Cardiac fibroblast (primary cell): ENCODE results near the gene RARS1.

Experiments
- DNase-seq, 2 donors: peaks; one replicate each; pipeline versions ENCODE4 v3.0.0 to v3.0.0-alpha.2; 2010; ENCODE audit warnings: low read depth in 2 of 2
- H3K4me3 ChIP-seq, 2 donors: replicated peaks in 1 of 2; 1 replicate in 1 of 2; 2 replicates in 1 of 2; pipeline ENCODE4 v1.5.1; 2011; ENCODE audit warnings: low read depth in 2 of 2, low read length in 2 of 2, mild to moderate bottlenecking in 2 of 2, moderate library complexity in 1 of 2
- CTCF ChIP-seq: IDR thresholded peaks from one replicate; pipeline ENCODE4 v1.5.1; 2011; ENCODE audit warnings: low read depth, mild to moderate bottlenecking, low read length, inconsistent platforms

RARS1 gene

GRCh38 chr5:168552146-168552545 is 65.9 kb downstream of the RARS1 start:
- DNase-seq = peak; percentile 95 to 98
- no peak for TF ChIP-seq CTCF

DNA sequence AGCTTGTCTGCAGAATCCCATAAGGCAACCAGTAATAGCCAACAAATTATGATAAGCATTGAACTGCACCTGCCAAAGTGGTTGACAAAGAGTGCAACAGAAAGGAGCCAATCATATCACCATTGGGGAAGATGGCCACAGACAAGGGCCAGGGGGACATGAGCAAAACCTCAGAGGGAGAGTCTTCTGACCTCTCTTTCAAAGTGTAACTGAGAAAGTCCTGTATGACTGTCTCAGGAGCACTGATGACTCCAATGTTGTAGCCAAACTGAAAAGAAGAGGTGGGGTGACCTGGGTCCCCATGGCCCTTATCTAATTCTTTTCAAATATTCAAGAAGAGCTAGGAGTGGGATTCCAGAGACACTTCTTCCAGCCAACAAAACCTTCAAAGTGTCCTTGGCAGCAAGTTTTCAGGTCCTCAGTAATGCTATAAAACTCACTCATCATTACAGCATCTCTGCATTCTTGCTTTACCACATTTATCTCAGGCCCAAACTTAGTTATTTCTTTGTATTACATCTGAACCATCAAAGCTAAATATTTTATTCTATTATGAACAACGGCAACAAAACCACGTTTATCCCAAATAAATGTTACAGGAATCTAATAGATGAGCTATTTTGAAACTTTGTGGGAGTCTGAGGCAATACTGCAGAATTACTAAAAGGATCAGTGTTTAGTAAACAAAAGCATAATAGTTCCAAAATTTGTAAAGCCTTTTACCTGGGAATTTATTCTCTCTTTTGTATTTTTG is 67.3 kb downstream of the RARS1 start:
- TF ChIP-seq CTCF = no peak
- DNase-seq = no peak

More at GRCh38 chr5:168552146-168552545, 65.9 kb downstream of the RARS1 start:
- no peak overlapping the region for H3K4me3 ChIP-seq

DNA sequence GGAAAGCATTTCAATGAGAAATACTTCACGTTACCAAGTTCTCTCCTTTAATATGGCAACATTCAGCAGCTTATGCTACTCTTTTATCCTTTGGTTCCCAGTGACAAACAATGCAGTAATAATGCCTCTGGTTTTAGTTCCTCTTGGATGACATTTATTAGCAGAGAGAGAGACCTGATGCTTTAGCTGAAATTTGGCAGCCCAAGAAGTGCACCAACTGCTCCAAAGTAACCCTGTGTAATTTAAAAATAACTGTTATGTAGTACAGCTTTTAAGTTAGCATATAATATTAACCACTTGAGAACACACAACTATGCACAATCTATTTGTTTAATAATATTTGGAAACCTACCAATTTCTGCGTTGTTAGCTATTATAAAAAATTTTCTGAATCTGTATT is 71.1 kb downstream of the RARS1 start:
- DNase-seq = no peak
- TF ChIP-seq CTCF = no peak
- no peak overlapping the region for H3K4me3 ChIP-seq

More for the DNA sequence above, 67.3 kb downstream of the RARS1 start:
- no peak overlapping the region for H3K4me3 ChIP-seq

- DNase-seq = no peak
- H3K4me3 ChIP-seq = no peak overlapping the region
- no peak for TF ChIP-seq CTCF
These were observed 76.0 kb downstream of the RARS1 start for GRCh38 chr5:168562279-168562678.

- TF ChIP-seq CTCF = no peak
- no peak for DNase-seq
- H3K4me3 ChIP-seq = no peak overlapping the region
These were observed 77.7 kb downstream of the RARS1 start for GRCh38 chr5:168563959-168564358.

DNA sequence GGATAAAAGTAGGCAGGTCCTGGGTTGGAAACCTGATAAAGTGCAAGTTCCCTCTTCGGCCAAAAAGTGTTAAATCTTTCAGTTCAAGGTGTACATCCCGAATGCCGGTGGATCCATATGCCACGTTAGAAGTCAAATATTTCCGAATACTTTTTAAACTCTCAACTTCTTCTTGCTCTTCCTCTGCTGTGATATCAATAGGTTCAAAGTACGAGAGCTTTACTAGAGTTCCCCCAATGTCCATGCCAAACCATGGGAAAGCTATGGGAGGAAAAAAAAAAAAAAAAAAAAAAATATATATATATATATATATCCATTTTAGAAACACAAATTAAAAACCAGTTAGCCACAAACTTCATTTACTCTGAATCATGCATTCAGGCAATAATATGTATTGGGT is 82.5 kb downstream of the RARS1 start:
- H3K4me3 ChIP-seq = no peak overlapping the region
- no peak for TF ChIP-seq CTCF
- DNase-seq = no peak
